Measurements from ENCODE around the gene SPATA16.

Gene SPATA16

GRCh38 chr3:172977696-172978095 lies 163.3 kb downstream of the SPATA16 start:
- TF ChIP-seq, protein P1, sequence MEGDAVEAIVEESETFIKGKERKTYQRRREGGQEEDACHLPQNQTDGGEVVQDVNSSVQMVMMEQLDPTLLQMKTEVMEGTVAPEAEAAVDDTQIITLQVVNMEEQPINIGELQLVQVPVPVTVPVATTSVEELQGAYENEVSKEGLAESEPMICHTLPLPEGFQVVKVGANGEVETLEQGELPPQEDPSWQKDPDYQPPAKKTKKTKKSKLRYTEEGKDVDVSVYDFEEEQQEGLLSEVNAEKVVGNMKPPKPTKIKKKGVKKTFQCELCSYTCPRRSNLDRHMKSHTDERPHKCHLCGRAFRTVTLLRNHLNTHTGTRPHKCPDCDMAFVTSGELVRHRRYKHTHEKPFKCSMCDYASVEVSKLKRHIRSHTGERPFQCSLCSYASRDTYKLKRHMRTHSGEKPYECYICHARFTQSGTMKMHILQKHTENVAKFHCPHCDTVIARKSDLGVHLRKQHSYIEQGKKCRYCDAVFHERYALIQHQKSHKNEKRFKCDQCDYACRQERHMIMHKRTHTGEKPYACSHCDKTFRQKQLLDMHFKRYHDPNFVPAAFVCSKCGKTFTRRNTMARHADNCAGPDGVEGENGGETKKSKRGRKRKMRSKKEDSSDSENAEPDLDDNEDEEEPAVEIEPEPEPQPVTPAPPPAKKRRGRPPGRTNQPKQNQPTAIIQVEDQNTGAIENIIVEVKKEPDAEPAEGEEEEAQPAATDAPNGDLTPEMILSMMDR (IDR thresholded peaks at IDR 0.05; ENCODE audit: insufficient read depth, low read length, missing control alignments): no peak
- H3K4me3 ChIP-seq (ENCODE audit: low read depth, low read length): no peak overlapping the region
- DNase-seq (ENCODE audit: low read depth, low spot score): no peak
- ChIA-PET POLR2A (no interaction called here), CTCF (no interaction called here)

DNA sequence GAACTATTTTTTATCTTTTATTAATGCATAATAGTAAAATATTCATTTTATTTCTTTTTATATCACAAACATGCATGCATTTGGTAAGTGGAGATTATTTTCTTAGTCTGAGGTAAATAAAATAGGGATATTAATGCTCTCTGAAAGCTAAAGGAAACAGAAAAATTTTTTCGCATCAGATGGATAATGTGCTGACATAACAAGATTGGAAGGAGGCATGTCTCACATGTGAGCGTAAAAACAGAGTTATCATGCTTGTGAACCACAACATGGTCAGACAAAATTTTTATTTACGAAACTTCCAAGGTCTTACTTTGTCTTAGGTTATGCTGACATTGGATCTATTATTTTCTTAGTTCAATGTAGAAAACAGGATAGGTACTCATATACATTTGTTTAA lies 166.1 kb downstream of the SPATA16 start:
- no peak overlapping the region for H3K4me3 ChIP-seq (ENCODE audit: low read depth, low read length)
- DNase-seq (ENCODE audit: low read depth, low spot score): no peak
- TF ChIP-seq, protein P1 (IDR thresholded peaks at IDR 0.05; ENCODE audit: insufficient read depth, low read length, missing control alignments): no peak
- ChIA-PET POLR2A (no interaction called here), CTCF (no interaction called here)

- CTCF ChIA-PET: no interaction called here
- no peak overlapping the region for H3K4me3 ChIP-seq (ENCODE audit: low read depth, low read length)
- POLR2A ChIA-PET: no interaction called here
- DNase-seq (ENCODE audit: low read depth, low spot score): no peak
- TF ChIP-seq, protein P1 (IDR thresholded peaks at IDR 0.05; ENCODE audit: insufficient read depth, low read length, missing control alignments): no peak
Observed at GRCh38 chr3:172973799-172974198, 167.2 kb downstream of the SPATA16 start.

DNA sequence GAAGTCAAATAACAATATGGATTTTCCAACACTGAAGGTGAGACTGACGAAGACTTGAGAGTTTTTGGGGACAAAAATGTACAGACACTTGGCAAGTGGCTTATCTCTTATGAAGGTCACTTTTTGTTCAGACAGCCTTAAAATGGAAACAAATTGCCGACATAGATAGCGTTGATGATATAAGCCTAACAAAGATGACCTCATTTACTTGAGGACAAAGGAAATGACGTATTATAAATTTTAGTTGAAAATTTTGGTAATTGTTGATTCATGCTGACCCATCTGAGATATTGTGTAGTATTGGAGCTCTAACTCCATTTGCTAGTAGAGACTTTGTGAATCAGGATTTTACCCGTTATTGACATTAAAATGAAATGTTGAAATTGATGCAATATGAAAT lies 168.3 kb downstream of the SPATA16 start:
- no peak overlapping the region for H3K4me3 ChIP-seq (ENCODE audit: low read depth, low read length)
- TF ChIP-seq, protein P1 (IDR thresholded peaks at IDR 0.05; ENCODE audit: insufficient read depth, low read length, missing control alignments): no peak
- CTCF ChIA-PET: interaction anchor here (1.0 kb wide), 1 partner anchor 10 kb away, joined by 3 read pairs; no protein-coding TSS in a partner anchor
- DNase-seq (ENCODE audit: low read depth, low spot score): no peak
- POLR2A ChIA-PET: no interaction called here

DNA sequence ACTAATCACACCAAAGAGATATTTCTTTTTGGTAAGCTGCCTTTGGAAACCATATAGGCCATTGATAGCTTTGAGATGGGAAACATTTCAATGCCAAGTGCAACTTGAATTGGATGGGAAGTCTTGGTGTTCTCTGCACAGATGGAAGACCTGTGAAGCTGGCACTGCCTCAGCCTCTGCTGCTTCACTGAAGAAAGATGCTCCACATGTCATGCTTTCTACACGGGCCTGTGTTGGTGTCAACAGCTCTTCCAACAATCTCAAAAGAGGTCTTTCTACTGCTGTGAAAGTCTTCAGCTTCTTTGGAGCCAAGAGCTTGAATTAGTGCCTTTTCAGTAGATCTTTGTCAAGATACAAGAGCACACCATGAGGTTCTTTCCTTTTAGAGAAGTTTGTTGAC lies 169.0 kb downstream of the SPATA16 start:
- ChIA-PET POLR2A (no interaction called here), CTCF (interaction anchor here (1.0 kb wide), 1 partner anchor 12 kb away, joined by 3 read pairs; no protein-coding TSS in a partner anchor)
- TF ChIP-seq, protein P1 (IDR thresholded peaks at IDR 0.05; ENCODE audit: insufficient read depth, low read length, missing control alignments): no peak
- DNase-seq (ENCODE audit: low read depth, low spot score): no peak
- H3K4me3 ChIP-seq (ENCODE audit: low read depth, low read length): no peak overlapping the region

GRCh38 chr3:172968646-172969045 lies 172.4 kb downstream of the SPATA16 start:
- no peak overlapping the region for H3K4me3 ChIP-seq (ENCODE audit: low read depth, low read length)
- ChIA-PET CTCF (no interaction called here), POLR2A (no interaction called here)
- TF ChIP-seq, protein P1 (IDR thresholded peaks at IDR 0.05; ENCODE audit: insufficient read depth, low read length, missing control alignments): no peak
- no peak for DNase-seq (ENCODE audit: low read depth, low spot score)
